AG08395 (cell line): Measurements from ENCODE around the gene CXXC4.

Source experiments
- DNase-seq: peaks from one replicate; pipeline ENCODE4 v3.0.0; 2012; ENCODE audit warnings: mixed read lengths, low spot score

The CXXC4 gene

GRCh38 chr4:104488151-104488550 lies 6.5 kb downstream of the CXXC4 start:
- no peak for DNase-seq

GRCh38 chr4:104486716-104487504 lies 7.8 kb downstream of the CXXC4 start:
- no peak for DNase-seq

- DNase-seq, result no peak
These were observed 19.0 kb downstream of the CXXC4 start for GRCh38 chr4:104475652-104476051.

- no peak for DNase-seq
These were observed 21.9 kb downstream of the CXXC4 start for GRCh38 chr4:104472766-104473165.

- DNase-seq, result no peak
These were observed 23.9 kb downstream of the CXXC4 start for GRCh38 chr4:104470770-104471169.

GRCh38 chr4:104469794-104470193 lies 24.9 kb downstream of the CXXC4 start:
- no peak for DNase-seq

- DNase-seq, result no peak
These were observed 29.1 kb downstream of the CXXC4 start for GRCh38 chr4:104465619-104466018.

GRCh38 chr4:104465201-104465600 lies 29.5 kb downstream of the CXXC4 start:
- no peak for DNase-seq

- no peak for DNase-seq
These were observed 32.1 kb downstream of the CXXC4 start for GRCh38 chr4:104462641-104463040.

GRCh38 chr4:104457308-104457981 lies 37.2 kb downstream of the CXXC4 start:
- DNase-seq, result no peak

- DNase-seq, result no peak
These were observed 43.1 kb downstream of the CXXC4 start for GRCh38 chr4:104451573-104451972.

GRCh38 chr4:104449537-104449936 lies 45.2 kb downstream of the CXXC4 start:
- DNase-seq, result no peak

- no peak for DNase-seq
These were observed 47.4 kb downstream of the CXXC4 start for GRCh38 chr4:104447294-104447693.

GRCh38 chr4:104446431-104447278 lies 48.0 kb downstream of the CXXC4 start:
- no peak for DNase-seq

GRCh38 chr4:104444685-104445084 lies 50.0 kb downstream of the CXXC4 start:
- no peak for DNase-seq

- no peak for DNase-seq
These were observed 58.2 kb downstream of the CXXC4 start for GRCh38 chr4:104436542-104436941.

GRCh38 chr4:104429150-104429741 lies 65.4 kb downstream of the CXXC4 start:
- no peak for DNase-seq

GRCh38 chr4:104425948-104426347 lies 68.7 kb downstream of the CXXC4 start:
- DNase-seq, result no peak

- DNase-seq, result no peak
These were observed 69.7 kb downstream of the CXXC4 start for GRCh38 chr4:104424989-104425388.

- no peak for DNase-seq
These were observed 70.2 kb downstream of the CXXC4 start for GRCh38 chr4:104424475-104424941.

GRCh38 chr4:104421566-104421965 lies 73.1 kb downstream of the CXXC4 start:
- DNase-seq, result no peak

- no peak for DNase-seq
These were observed 73.9 kb downstream of the CXXC4 start for GRCh38 chr4:104420766-104421165.
